Lower leg skin (tissue), 3 donors: ENCODE results near the gene SSX2IP.

Source experiments
- POLR2A ChIP-seq, 2 donors: fragments of 450-650 bp; IDR thresholded peaks; one replicate each; pipeline ENCODE4 v1.6.1; 2016 to 2017; ENCODE audit warnings: antibody characterized with exemption in 2 of 2, mild to moderate bottlenecking in 1 of 2, moderate library complexity in 1 of 2
- TF ChIP-seq, protein P1 (sequence below), 3 donors: fragments of 450-650 bp; IDR thresholded peaks; one replicate each; pipeline ENCODE4 v1.5.1; 2016; ENCODE audit warnings: antibody characterized with exemption in 3 of 3, mild to moderate bottlenecking in 3 of 3, moderate library complexity in 2 of 3

DNA sequence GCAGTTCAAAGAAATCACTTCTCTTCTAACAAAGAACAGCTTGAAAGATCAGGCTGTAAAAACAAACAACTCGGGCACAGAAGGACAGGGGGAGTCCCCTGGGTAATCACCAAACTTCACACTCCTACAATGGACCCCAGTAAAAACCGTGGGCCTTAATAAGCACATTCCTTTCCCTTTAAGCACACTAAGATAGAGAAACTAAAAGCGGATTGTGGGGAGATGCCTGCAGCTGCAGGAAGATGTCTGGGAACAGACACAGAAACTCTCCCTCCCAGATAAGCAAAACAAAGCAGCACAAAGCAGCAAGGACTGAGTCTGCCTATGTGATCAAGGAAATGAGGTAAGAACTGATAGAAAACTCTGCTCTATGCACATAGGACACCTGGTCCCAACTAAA lies 78.5 kb downstream of the SSX2IP start:
- TF ChIP-seq, protein P1, sequence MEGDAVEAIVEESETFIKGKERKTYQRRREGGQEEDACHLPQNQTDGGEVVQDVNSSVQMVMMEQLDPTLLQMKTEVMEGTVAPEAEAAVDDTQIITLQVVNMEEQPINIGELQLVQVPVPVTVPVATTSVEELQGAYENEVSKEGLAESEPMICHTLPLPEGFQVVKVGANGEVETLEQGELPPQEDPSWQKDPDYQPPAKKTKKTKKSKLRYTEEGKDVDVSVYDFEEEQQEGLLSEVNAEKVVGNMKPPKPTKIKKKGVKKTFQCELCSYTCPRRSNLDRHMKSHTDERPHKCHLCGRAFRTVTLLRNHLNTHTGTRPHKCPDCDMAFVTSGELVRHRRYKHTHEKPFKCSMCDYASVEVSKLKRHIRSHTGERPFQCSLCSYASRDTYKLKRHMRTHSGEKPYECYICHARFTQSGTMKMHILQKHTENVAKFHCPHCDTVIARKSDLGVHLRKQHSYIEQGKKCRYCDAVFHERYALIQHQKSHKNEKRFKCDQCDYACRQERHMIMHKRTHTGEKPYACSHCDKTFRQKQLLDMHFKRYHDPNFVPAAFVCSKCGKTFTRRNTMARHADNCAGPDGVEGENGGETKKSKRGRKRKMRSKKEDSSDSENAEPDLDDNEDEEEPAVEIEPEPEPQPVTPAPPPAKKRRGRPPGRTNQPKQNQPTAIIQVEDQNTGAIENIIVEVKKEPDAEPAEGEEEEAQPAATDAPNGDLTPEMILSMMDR (IDR thresholded peaks at IDR 0.05): no peak
- no peak for TF ChIP-seq POLR2A (IDR thresholded peaks at IDR 0.05)
